DMS79 treated with DMSO at 0.1 percent for 48 hours (cell line): Measurements from ENCODE around the gene BABAM1.

ENCODE experiments used
- DNase-seq: peaks from one replicate; lab custom pipeline; 2025; lab: John Stamatoyannopoulos, UW

The BABAM1 gene

GRCh38 chr19:17323300-17323963, 56.2 kb downstream of the BABAM1 start:
- no peak for DNase-seq

- DNase-seq = no peak
These were observed 56.7 kb downstream of the BABAM1 start for GRCh38 chr19:17323964-17324332.

- DNase-seq = no peak
These were observed 57.3 kb downstream of the BABAM1 start for GRCh38 chr19:17324357-17325114.

GRCh38 chr19:17325133-17325532, 57.9 kb downstream of the BABAM1 start:
- DNase-seq = no peak

GRCh38 chr19:17325881-17326594, 58.8 kb downstream of the BABAM1 start:
- no peak for DNase-seq

- DNase-seq = no peak
These were observed 59.3 kb downstream of the BABAM1 start for GRCh38 chr19:17326595-17326966.

- DNase-seq = no peak
These were observed 59.9 kb downstream of the BABAM1 start for GRCh38 chr19:17327068-17327653.

GRCh38 chr19:17327654-17328516, 60.6 kb downstream of the BABAM1 start:
- DNase-seq = no peak
